RKO (cell line): ENCODE results near the gene TK2.

Experiments
- DNase-seq: peaks from one replicate; pipeline ENCODE4 v3.0.0-alpha.2; 2016; ENCODE audit warnings: low spot score

TK2 gene

DNA sequence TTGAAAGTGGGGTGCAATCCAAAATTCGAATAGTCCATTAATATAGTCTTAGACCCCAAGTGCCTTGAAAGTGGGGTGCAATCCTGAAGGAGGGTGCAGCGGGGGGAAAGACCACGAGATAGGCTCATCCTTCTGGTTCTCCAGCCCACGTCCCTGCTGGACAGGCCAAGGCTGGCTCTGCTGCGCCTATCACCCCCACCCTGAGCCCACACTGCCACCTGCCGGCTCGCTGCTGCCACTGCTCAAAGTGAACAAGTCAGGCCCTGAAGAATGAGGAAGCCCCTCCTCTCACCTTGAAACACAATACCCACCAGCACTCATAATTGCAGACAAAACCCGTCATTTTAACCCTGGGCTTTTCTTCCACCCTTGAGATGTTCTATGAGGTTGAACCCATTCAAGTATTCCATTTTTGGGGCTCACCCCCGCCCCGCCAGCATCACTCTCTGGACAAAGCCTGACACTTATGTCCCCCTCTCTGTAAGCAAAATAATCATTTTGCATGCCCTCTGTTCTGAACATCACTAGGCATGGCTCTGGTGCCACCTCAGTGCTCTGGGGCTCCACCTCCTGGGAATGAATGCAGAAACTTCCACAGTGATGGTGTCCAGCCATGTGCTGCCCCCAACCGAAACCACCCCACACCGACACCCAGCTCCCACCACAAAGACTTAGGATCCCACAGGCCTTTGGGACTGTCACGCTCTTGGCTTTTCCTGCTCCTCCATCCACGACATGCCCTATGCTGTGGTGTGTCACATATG, 66.1 kb downstream of the TK2 start:
- peak; percentile 64 for DNase-seq

DNA sequence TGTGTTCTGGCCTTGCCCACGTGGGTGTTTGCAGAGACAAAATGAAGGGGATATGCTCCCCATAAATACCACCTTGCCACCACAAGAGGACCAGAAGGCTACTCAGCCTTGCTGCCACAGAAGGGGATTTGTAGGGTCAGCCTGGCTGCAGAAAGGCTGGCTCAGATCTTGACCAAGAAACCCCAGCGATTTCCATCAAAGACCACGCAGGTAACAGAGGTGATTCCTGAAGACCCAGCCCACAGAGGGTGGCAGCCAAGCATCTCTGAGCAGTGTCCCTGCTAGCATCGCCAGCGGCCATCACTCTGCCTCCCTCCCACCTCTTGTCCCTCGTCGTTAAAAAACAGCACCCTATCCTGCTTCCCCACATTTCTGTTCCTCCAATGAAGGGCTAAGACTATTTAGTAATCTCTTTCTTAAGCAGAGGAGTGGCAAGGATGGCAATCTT, 68.0 kb downstream of the TK2 start:
- DNase-seq: no peak

DNA sequence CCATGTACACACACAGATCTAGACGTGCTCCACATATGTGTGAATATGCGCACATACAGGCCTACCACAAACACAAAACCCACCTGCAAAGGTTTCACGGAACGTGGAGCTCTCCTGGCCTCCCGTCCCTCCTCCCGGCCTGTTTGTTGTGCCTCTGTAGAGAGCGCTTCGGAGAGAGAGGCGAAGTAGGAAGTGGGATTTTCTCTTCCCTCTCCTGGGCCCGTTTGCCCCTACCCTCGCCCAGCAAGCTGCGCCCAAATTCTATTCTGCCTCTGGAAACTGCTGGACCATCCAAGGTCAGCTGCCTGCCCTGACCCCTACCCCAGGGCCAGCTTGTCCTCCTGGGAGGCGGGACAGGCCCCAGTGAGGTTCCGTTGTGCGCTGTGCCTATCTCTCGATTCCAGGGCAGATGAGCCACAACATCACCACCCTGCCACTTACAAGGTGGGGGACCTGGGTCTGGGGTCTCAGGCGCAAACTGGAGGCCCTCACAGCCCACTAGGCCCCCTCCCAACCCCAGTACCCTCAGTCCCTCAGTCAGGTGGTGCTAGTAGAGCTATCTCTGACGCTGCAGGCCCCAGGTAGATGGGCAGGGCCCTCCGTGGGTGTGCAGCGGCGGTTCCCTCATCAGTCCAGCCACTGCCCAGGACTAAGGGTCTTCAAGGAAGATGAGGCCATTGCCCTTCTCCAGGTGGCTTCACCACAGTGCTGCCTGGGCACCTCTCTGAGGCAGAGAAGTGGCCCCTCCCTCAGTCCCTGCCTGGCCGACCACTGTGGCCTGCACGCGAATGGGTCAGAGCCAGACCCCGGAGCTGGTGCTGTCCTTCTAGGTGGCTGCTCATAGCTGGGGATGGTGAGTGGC, 68.6 kb downstream of the TK2 start:
- no peak for DNase-seq

DNA sequence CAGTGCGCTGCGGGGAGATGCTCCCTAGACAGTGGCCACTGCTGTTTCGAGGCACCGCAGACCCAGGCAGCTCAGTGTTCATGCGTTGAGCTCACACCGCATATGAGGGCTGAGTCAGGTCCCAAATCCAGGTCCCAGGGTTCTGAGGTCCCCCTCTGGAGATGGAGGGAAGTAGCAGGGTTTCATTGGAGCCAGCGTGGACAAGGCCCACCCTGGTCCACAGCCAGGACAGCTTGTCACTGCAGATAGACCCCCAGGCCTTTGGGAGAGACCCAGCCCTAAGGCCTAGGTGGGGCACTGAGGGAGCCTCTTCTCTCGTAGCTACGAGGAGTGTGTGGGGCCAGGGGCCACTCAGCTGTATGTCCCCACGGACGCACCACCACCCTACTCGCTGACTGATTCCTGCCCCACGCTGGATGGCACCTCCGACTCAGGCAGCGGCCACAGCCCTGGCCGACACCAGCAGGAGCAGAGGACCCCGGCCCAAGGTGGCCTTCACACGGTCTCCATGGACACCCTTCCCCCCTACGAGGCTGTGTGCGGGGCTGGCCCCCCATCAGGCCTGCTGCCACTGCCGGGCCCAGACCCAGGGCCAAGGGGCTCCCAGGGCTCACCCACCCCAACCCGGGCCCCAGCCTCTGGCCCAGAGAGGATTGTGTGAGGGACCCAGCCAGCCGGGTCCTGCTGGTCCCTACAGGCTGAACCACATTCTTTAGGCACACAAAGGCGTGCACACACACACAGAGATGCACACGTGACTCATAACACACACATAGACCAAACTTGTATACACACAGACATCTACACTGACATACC, 69.4 kb downstream of the TK2 start:
- no peak for DNase-seq

DNA sequence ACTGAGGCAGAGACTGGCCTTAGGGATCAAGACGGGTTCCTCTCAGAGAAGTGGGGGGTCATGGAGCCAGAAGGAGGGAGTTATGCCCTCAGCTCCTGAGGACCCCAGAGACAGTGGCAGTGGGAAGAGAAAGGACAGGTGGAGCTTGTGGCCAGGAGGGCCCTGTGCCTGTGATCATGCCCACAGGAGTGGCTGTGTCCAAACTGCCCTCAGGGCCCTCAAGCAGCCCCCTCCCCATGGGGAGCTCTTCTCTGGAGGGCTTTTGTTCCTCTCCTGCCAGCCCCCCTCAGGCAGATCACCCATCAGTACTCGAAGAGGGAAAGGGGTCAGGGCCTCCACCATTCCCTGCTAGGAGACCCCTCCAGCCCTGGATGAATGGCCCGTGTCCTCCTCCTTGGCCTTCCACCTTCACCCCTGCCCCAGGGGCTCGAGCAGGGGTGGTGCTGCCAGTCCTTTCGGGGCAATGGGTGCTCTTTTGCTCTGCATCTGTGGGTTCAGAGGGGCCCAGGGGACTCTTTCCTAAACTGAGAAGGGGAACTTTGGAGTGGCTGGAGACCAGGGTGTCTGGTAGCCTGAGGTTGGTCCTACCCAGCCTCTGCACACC, 70.2 kb downstream of the TK2 start:
- DNase-seq: no peak

DNA sequence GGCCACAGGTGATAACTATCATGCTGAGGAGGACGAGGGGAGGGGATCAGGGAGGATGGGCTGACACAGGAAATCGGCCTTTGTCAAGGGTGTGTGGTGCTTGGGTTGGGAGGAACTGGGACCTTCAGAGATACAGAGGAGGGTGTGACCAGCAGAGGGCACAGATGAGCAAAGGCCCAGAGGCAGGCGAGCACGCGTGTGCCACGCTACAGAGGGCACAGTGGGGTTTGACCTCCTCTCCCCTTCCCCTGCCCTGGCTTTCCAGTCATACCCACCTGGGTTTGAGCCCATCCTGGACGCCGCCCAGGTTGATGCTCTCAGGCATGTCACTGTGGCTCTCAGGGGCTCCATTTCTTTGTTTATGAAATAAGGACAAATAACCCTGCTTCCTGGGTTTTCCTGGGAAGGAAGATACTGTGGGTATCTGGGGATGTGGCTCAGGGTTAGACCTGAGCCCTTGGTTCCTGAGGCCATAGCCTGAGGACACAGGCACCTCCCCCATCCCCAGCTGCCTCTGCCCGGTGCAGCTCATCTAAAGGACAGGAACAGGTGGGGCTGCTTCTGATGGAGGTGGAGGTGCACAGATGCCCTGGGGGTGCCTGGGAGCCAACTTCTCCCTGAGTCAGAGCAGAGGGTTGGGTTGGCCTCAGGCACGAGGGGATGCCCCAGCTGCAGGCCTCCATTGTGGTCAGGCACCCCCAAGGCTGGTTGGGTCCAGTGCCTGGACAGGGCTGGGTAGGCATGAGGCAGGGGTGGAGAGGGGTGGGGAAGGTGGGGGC, 71.0 kb downstream of the TK2 start:
- DNase-seq: peak; percentile 42

DNA sequence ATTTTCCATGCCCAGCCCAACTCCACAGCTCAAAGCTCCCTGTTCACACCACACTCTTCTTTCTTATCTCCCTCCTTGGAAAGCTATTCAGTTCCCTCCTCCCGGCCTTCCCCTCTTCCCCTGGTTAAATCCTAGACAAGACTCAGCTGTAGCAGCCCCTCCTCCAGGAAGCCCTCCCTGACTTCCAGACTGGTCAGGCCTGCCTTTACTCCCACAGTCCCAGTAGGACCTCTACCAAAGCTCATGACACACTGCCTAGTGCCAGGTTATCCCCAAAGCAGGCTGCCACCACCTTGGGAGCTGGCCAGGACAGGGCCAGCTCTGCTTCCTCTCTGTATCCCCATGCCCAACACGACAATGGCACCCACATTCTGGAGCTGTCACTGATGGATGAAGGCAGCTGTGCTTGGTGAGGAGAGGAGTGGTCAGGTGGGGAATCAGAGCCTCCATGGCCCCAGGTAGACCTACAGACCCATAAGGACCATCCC, 72.8 kb downstream of the TK2 start:
- DNase-seq: no peak

DNA sequence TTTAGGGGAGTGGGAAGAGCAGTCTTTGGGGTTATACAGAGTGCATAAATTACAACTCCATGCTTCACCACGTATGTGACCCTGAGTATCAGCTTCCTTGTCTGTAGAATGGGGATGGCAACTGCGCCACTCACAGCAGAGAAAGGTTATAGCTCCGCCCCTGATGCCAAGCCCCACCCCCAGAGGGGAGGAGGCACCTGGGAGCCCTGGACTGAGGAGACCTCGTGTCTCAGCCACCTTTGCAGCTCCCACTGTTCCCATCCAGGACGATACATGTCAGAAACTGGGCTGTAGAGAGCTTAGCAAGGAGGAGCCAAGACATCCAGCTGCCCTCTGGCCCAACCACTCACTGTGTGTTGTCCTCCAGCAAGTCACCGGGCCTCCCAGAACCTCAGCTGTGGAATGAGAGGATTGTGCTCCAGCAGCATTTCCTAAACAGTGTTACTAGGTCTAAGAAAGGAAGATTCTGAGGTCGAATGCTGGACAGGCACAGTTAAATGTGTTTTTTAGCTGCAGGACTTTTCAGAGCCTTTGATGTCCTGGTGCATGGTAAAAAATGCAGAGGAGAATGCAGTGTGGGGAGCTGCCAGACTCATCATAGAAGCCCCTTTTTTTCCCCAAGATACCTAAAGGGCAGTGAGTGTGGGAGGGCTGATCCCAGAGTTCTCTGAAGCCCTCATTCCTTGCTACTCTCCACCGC, 73.4 kb downstream of the TK2 start:
- no peak for DNase-seq

DNA sequence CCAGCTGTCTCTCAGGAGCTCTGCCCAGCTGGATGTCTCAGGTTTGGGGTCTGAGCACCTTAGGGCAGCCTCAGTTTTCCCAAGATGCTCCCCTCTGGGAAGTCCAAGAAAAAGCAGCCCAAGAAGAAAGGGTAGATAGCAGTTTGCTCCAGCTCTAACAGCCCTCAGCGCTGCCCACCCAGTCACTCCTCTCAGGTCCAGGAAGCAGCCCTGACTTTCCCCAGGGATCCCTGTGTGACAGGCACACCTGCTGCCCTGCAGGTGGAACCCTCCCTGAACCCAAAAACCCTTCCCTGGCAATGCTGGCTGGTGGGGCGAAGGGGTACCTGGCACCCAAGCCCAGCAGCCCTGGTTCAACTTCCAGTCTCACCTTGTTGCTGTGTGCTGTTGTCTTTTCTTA, 74.7 kb downstream of the TK2 start:
- DNase-seq: no peak

DNA sequence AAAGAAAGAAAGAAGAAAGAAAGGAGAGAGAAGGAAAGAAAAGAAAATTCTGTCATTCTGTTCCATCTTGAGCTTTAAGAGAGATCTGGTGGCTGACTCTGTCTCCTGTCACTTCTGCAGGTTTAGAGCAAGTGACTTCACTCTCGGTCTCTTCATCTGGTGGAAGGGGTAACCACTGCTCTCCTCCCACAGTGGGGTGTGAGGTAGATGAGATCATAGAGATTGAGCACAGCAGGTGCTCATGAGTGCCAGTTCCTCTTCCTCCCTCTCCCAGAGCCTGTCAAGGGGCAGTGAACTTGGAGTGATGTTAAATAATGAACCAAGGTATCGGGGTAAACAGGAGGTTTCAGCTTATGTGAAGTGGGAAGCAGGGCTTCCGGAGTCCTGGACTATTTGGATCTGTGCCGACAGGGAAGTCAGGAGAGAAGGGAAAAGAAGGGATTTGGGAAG, 75.1 kb downstream of the TK2 start:
- no peak for DNase-seq

DNA sequence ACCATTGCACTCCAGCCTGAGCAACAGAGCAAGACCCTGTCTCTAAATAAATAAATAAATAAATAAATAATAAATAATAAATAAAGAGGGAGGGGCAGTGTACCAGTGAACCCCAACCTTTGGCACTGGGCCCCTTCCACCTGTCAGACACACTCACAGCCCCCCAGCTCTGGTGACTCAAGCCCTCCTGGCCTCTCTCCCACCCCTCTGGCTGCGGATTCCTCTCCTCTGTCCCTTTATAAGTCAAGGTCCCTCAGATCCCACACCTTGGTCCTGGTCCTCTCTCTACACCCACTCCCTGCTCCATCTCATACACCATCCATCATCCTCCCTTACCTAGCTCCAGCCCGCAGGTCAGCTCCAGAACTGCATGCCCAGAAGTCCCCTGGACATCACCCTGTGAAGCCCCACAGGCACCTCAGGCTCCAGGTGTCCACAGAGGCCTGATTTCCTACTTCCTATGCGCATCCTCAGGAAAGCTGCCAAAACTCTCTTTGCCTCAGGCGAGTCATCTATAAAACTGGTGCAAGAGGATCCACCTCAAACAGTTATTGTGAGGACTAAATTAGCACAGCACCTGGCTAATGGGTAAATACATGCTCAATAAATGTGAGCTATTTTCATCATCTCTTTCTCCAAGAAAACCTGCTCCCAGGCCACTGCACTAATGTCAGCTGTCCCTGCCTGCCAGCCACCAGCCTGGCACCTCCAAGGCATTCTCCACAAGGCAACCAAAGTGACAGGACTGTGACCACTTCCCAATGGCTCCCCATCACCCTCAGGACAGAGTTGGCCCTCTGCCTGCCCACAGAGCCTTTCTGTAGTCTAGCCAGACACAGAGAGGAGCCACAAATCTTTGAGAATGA, 76.0 kb downstream of the TK2 start:
- no peak for DNase-seq

DNA sequence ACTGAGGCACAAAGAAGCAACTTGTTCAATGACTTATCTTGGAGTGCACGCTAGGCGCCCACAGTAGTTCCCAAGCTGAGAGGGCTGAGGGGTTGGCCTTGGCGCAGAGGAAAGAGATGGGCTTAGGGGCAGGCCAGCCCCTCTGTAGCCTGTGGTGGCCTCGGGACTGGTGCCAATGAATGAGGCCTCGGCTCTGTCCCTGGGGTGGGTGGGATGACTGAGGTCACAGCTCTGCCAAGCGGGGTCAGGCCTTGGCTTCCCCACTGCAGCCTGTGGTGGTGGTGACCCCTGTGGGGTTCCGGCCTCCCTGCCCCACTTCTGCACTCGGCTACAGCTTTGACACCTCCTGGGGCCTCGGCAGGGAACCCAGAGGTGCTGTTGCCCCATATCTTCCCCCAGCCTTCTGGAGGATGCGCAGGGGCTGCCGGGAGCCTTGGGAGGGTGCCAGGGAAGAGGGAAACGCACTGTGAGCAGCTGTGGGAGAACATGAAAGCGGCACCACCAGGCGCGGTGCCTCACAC, 76.8 kb downstream of the TK2 start:
- no peak for DNase-seq

DNA sequence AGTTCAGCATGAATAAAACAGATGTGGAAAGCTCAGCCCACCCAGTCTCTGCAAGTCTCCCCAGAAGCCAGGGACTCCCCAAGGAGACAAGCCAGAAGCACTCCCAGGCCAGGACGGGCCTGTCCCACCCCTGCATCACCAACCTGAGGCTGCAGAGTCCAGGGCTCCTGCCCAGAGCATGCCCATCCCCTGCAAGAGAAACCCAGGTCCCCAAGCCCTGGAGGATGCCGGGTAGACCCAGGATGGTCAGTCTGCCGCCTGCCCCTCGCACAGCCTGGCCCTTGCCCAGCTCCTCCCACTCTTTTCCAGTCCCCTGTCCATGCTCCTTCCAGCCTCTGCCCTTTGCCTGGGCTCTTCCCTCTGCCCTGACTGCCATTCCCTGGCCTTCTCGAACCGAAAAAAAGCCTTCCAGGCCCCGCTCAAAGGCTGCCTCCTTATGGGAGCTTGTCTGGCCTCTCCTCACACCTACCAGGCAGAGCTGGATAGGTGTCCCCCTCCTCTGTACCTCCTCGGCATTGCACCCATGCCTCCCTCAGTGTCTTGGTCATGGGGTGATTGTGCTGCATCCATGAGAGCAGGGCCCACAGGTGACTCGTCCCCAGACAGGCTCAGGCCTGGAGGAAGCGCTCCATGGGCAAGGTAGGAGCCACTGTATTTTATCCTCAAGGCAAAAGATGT, 78.1 kb downstream of the TK2 start:
- no peak for DNase-seq

DNA sequence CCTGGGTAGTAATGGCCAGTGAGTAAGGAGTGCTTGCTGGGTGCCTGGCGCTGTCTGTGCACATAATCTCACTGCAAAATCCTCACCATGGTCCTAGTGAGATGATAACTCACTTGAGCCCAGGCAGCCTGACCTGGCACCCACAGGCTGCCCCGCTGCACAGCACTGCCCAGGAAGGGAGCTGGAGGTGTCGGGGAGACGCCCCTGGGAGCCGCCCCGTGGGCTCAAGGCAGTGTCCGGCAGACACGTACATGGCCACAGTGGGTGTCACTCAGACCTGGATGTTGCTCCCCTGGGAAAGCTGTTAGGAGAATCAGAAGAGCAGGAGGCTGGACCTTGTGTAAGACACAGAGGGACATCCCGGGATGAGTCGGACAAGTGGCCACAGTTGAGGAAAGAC, 78.7 kb downstream of the TK2 start:
- no peak for DNase-seq

DNA sequence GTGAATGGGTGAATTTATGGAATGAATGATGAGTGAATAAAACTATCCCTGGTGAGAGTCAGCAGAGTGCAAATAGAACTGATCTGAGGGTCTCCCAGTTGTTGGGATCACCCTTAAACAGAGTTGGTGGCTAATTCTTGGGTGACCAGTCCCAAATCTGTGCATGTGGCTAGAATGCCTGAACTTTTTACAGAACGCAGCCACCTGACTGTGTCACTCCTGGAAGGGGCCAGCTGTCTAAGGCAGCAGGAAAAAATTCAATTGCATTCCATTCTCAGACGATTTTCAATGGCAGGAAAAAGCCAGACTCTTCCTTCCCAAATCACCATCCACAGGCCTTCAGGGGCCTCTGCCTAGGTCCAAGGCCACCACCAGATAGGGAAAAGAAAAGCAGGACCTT, 79.4 kb downstream of the TK2 start:
- DNase-seq: no peak

DNA sequence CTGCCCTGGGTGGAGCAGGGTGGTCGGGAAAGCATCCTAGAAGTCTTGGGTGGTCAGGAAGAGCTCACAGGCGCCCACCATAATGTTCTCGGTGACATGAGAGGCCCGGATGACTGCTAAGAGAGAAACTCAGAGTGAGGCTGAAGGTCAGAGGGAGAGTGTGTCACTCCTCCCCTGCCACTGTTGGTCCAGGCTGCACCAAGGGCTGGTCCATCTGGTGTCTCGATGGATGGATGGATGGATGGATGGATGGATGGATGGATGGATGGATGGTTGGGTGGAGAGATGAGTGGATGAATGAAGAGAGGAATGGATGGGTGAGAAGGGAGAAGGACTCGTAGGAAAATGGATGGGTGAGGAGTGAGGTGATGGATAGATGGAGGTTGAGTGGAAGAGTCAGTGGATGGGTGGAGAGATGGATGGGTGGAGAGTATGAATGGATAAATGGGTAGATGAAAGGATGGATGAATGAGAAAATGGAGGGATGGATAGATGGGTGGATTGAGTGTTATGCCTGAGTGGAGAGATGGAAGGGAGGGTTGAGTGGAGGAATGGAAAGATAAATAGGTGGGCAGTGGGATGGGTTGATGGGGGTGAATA, 79.9 kb downstream of the TK2 start:
- no peak for DNase-seq

DNA sequence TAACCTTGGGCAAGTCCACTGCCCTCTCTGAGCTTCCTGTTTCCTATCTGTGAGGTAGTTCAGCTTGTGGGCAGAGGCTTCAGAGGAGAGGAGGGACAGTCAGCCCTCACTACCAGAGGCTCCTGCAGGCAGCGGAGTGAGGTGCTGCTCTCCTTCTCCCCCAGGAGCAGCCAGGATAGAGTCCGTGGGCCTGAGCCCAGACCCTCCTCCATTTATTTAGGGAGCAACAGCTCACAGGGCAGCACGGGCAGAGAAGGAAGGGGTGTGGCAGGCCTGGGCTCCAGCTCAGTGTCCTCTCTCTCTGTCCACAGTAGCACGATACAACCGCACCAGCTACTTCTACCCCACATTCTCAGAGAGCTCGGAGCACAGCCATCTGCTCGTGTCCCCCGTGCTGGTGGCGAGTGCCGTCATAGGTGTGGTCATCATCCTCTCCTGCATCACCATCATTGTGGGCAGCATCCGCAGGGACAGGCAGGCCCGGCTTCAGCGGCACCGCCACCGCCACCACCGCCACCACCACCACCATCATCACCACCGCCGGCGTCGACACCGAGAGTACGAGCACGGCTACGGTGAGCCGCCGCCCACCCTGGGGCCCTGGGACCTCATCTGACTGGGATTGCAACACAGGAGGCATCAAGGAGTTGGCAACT, 80.5 kb downstream of the TK2 start:
- no peak for DNase-seq
